RWPE2 (cell line): Measurements from ENCODE around the gene MYDGF.

Experiments
- ATAC-seq: fragments of 200-7000 bp; cut with Tn5 transposase; 3 replicates; pipeline ENCODE4 v1.9.1; 2021; ENCODE audit warnings: low read depth
- DNase-seq: peaks from one replicate; pipeline ENCODE4 v3.0.0-alpha.2; 2020; ENCODE audit warnings: low spot score
- H3K27ac ChIP-seq: fragments of 450-650 bp; 2 replicates; pipeline ENCODE4 v1.5.1; 2017; ENCODE audit warnings: mild to moderate bottlenecking; ENCODE audit not compliant: poor library complexity, severe bottlenecking
- H3K27me3 ChIP-seq: fragments of 250-450 bp; sonication (Bioruptor Pico); 2 replicates; pipeline ENCODE4 v1.5.1; 2021; ENCODE audit warnings: mild to moderate bottlenecking, moderate library complexity; ENCODE audit not compliant: insufficient read depth, poor library complexity, severe bottlenecking
- H3K36me3 ChIP-seq: fragments of 250-450 bp; sonication (Bioruptor Pico); 2 replicates; pipeline ENCODE4 v1.5.1; 2020; ENCODE audit warnings: low read depth, mild to moderate bottlenecking, moderate library complexity
- H3K4me1 ChIP-seq: fragments of 250-450 bp; sonication (Bioruptor Pico); 2 replicates; pipeline ENCODE4 v1.5.1; 2021; ENCODE audit warnings: mild to moderate bottlenecking, moderate library complexity; ENCODE audit not compliant: insufficient read depth, poor library complexity, severe bottlenecking
- H3K4me3 ChIP-seq: fragments of 250-450 bp; sonication (Bioruptor Pico); 2 replicates; pipeline ENCODE4 v1.5.1; 2021; ENCODE audit warnings: mild to moderate bottlenecking, moderate library complexity; ENCODE audit not compliant: severe bottlenecking
- H3K9me3 ChIP-seq: fragments of 250-450 bp; sonication (Bioruptor Pico); 2 replicates; pipeline ENCODE4 v1.5.1; 2021; ENCODE audit warnings: mild to moderate bottlenecking, moderate library complexity; ENCODE audit not compliant: severe bottlenecking
- CTCF ChIP-seq: fragments of 450-650 bp; IDR thresholded peaks from one replicate; pipeline ENCODE4 v1.5.1; 2017; ENCODE audit warnings: mild to moderate bottlenecking, moderate library complexity; ENCODE audit not compliant: poor library complexity, severe bottlenecking

The MYDGF gene

GRCh38 chr19:4691373-4691772 lies 21.2 kb upstream of the MYDGF start:
- Histone ChIP-seq H3K9me3 (no peaks in the 10 kb centered on the region), H3K36me3 (peaks cover 91% of the 10 kb centered on the region), H3K4me3 (no peak overlapping the region), H3K4me1 (peaks cover 19% of the 10 kb centered on the region), H3K27ac (peak overlapping the region; percentile 2), H3K27me3 (no peaks in the 10 kb centered on the region)
- DNase-seq (no peak), ATAC-seq (no peak)
- TF ChIP-seq CTCF = no peak

GRCh38 chr19:4690361-4690760 lies 20.2 kb upstream of the MYDGF start:
- H3K4me1 ChIP-seq = peaks cover 14% of the 10 kb centered on the region
- no peaks in the 10 kb centered on the region for H3K9me3 ChIP-seq
- H3K4me3 ChIP-seq = no peak overlapping the region
- DNase-seq (no peak), ATAC-seq (no peak)
- no peaks in the 10 kb centered on the region for H3K27me3 ChIP-seq
- H3K36me3 ChIP-seq = peaks cover 83% of the 10 kb centered on the region
- TF ChIP-seq CTCF = peak; percentile 8
- no peak overlapping the region for H3K27ac ChIP-seq

- H3K36me3 ChIP-seq = peaks cover 84% of the 10 kb centered on the region
Observed at GRCh38 chr19:4689403-4689802, 19.3 kb upstream of the MYDGF start.

GRCh38 chr19:4688587-4688986 lies 18.4 kb upstream of the MYDGF start:
- Histone ChIP-seq H3K4me1 (peaks cover under 1% of the 10 kb centered on the region), H3K4me3 (no peak overlapping the region), H3K36me3 (peaks cover 82% of the 10 kb centered on the region), H3K9me3 (no peaks in the 10 kb centered on the region), H3K27ac (no peak overlapping the region), H3K27me3 (no peaks in the 10 kb centered on the region)
- DNase-seq (no peak), ATAC-seq (no peak)
- TF ChIP-seq CTCF = no peak

More at GRCh38 chr19:4689403-4689802, 19.3 kb upstream of the MYDGF start:
- no peak overlapping the region for H3K27ac ChIP-seq
- DNase-seq (no peak), ATAC-seq (no peak)
- no peaks in the 10 kb centered on the region for H3K27me3 ChIP-seq
- peaks cover 8% of the 10 kb centered on the region for H3K4me1 ChIP-seq
- no peak overlapping the region for H3K4me3 ChIP-seq
- H3K9me3 ChIP-seq = no peaks in the 10 kb centered on the region
- no peak for TF ChIP-seq CTCF

- H3K36me3 ChIP-seq = peaks cover 79% of the 10 kb centered on the region
- no peaks in the 10 kb centered on the region for H3K27me3 ChIP-seq
- no peak overlapping the region for H3K4me3 ChIP-seq
- H3K27ac ChIP-seq = no peak overlapping the region
- TF ChIP-seq CTCF = no peak
- no peak for ATAC-seq
- H3K4me1 ChIP-seq = no peaks in the 10 kb centered on the region
- DNase-seq = no peak
- H3K9me3 ChIP-seq = no peaks in the 10 kb centered on the region
Observed at GRCh38 chr19:4687396-4687795, 17.3 kb upstream of the MYDGF start.
